RWPE2 (cell line): Measurements from ENCODE around the gene NFKB2.

ENCODE experiments used
- ATAC-seq: fragments of 200-7000 bp; cut with Tn5 transposase; 3 replicates; pipeline ENCODE4 v1.9.1; 2021; ENCODE audit warnings: low read depth
- DNase-seq: peaks from one replicate; pipeline ENCODE4 v3.0.0-alpha.2; 2020; ENCODE audit warnings: low spot score
- H3K27ac ChIP-seq: fragments of 450-650 bp; 2 replicates; pipeline ENCODE4 v1.5.1; 2017; ENCODE audit warnings: mild to moderate bottlenecking; ENCODE audit not compliant: poor library complexity, severe bottlenecking
- H3K27me3 ChIP-seq: fragments of 250-450 bp; sonication (Bioruptor Pico); 2 replicates; pipeline ENCODE4 v1.5.1; 2021; ENCODE audit warnings: mild to moderate bottlenecking, moderate library complexity; ENCODE audit not compliant: insufficient read depth, poor library complexity, severe bottlenecking
- H3K36me3 ChIP-seq: fragments of 250-450 bp; sonication (Bioruptor Pico); 2 replicates; pipeline ENCODE4 v1.5.1; 2020; ENCODE audit warnings: low read depth, mild to moderate bottlenecking, moderate library complexity
- H3K4me1 ChIP-seq: fragments of 250-450 bp; sonication (Bioruptor Pico); 2 replicates; pipeline ENCODE4 v1.5.1; 2021; ENCODE audit warnings: mild to moderate bottlenecking, moderate library complexity; ENCODE audit not compliant: insufficient read depth, poor library complexity, severe bottlenecking
- H3K4me3 ChIP-seq: fragments of 250-450 bp; sonication (Bioruptor Pico); 2 replicates; pipeline ENCODE4 v1.5.1; 2021; ENCODE audit warnings: mild to moderate bottlenecking, moderate library complexity; ENCODE audit not compliant: severe bottlenecking
- H3K9me3 ChIP-seq: fragments of 250-450 bp; sonication (Bioruptor Pico); 2 replicates; pipeline ENCODE4 v1.5.1; 2021; ENCODE audit warnings: mild to moderate bottlenecking, moderate library complexity; ENCODE audit not compliant: severe bottlenecking
- TF ChIP-seq, protein P1 (sequence below): fragments of 450-650 bp; IDR thresholded peaks from one replicate; pipeline ENCODE4 v1.5.1; 2017; ENCODE audit warnings: mild to moderate bottlenecking, moderate library complexity; ENCODE audit not compliant: poor library complexity, severe bottlenecking

The NFKB2 gene

DNA sequence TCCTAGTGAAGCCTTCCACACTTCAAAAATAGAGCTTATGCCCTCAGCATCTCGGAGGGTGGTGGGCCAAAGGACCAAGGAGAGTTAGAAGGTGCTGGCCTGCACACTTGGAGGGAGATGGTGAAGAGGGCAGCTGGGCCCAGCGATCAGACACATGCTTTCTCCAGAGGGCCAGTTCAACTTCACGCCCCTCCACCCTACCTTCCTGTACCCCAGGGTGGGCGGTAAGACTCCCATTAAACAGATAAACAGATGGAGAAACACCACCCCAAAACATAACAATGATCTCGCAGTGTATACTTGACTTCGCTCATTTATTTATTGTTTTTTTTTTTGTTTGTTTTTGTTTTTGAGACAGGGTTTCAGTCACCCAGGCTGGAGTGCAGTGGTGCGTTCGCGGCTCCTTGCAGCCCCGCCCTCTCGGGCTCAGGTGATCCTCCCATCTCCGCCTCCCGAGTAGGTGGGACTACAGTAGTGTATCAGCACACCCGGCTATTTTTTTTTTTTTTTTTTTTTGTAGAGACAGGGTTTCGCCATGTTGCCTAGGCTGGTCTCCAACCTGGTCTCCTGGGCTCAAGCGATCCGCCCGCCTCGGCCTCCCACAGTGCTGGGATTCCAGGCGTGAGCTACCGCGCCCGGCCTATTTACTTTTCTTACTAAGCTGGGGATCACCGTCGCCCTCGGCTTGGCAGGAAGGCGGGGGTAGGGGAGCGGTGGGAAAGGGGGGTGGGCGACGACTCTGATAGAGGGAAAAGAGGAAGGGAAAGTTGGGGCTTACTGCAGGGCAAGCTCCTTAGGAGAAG is 54.0 kb downstream of the NFKB2 start:
- peak; percentile 92 for DNase-seq
- TF ChIP-seq, protein P1, sequence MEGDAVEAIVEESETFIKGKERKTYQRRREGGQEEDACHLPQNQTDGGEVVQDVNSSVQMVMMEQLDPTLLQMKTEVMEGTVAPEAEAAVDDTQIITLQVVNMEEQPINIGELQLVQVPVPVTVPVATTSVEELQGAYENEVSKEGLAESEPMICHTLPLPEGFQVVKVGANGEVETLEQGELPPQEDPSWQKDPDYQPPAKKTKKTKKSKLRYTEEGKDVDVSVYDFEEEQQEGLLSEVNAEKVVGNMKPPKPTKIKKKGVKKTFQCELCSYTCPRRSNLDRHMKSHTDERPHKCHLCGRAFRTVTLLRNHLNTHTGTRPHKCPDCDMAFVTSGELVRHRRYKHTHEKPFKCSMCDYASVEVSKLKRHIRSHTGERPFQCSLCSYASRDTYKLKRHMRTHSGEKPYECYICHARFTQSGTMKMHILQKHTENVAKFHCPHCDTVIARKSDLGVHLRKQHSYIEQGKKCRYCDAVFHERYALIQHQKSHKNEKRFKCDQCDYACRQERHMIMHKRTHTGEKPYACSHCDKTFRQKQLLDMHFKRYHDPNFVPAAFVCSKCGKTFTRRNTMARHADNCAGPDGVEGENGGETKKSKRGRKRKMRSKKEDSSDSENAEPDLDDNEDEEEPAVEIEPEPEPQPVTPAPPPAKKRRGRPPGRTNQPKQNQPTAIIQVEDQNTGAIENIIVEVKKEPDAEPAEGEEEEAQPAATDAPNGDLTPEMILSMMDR, result no peak
- Histone ChIP-seq H3K4me1 (peaks cover 9% of the 10 kb centered on the region), H3K36me3 (peaks cover 13% of the 10 kb centered on the region), H3K27ac (peak overlapping the region; percentile 85), H3K9me3 (no peaks in the 10 kb centered on the region), H3K4me3 (peak overlapping the region; percentile 75), H3K27me3 (no peaks in the 10 kb centered on the region)
- peak; percentile 79 for ATAC-seq

DNA sequence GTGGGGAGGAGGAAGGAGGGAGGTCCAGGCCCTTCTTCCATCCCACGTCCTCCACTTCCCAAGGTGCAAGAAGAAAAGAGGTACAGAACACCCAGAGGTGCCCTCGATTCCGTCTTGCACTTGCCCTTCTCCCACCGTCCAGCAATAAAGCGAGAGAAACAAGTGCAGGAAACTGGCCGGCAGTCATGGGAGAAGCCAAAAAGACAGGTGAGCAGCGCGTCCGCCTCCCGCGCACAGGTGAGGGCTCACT is 54.5 kb downstream of the NFKB2 start:
- Histone ChIP-seq H3K4me3 (peak overlapping the region; percentile 75), H3K4me1 (peaks cover 9% of the 10 kb centered on the region), H3K36me3 (peaks cover 13% of the 10 kb centered on the region), H3K27me3 (no peaks in the 10 kb centered on the region), H3K9me3 (no peaks in the 10 kb centered on the region), H3K27ac (peak overlapping the region; percentile 85)
- DNase-seq, result no peak
- no peak; the same call in 2 of the 3 replicates for ATAC-seq
- TF ChIP-seq, protein P1, result no peak

DNA sequence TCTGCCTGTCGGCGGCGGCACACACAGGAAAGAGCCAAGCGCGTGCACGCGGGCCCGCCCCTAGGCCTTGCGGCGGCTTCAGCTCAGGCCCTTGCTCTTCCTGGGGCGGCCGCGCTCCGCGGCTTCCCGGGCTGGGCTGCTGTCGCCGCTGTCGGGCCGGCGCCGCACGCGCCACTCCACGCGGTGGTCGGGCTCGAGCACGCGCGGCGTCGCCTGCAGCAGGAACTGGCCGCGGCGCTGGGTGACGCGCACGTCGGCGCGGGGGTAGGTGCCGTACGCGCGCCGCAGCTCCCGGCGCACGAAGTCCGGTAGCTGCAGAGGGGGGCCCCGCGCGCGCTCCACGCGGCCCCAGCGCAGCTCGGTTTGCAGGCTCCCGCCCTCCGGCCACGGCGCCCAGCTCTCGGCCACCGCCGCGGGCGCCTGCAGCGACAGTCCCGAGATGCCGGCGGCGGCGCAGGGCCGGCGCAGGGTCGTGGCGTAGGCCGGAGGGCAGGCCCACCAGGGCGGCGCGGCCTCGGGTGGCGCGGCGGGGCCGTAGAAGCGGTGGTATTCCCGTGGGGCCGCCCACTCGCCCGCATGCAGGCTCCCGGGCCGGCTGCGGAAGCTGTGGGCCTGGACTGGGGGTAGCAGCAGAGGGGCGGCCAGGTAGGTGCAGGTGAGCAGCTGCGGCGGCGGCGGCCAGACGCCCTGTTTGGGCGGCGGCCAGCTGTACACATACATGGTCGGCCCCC is 55.0 kb downstream of the NFKB2 start:
- DNase-seq (peak; percentile 85), ATAC-seq (peak; percentile 73)
- TF ChIP-seq, protein P1, result no peak
- Histone ChIP-seq H3K9me3 (no peaks in the 10 kb centered on the region), H3K27ac (peak overlapping the region; percentile 85), H3K27me3 (no peaks in the 10 kb centered on the region), H3K36me3 (peaks cover 18% of the 10 kb centered on the region), H3K4me1 (peaks cover 9% of the 10 kb centered on the region), H3K4me3 (peak overlapping the region; percentile 75)

DNA sequence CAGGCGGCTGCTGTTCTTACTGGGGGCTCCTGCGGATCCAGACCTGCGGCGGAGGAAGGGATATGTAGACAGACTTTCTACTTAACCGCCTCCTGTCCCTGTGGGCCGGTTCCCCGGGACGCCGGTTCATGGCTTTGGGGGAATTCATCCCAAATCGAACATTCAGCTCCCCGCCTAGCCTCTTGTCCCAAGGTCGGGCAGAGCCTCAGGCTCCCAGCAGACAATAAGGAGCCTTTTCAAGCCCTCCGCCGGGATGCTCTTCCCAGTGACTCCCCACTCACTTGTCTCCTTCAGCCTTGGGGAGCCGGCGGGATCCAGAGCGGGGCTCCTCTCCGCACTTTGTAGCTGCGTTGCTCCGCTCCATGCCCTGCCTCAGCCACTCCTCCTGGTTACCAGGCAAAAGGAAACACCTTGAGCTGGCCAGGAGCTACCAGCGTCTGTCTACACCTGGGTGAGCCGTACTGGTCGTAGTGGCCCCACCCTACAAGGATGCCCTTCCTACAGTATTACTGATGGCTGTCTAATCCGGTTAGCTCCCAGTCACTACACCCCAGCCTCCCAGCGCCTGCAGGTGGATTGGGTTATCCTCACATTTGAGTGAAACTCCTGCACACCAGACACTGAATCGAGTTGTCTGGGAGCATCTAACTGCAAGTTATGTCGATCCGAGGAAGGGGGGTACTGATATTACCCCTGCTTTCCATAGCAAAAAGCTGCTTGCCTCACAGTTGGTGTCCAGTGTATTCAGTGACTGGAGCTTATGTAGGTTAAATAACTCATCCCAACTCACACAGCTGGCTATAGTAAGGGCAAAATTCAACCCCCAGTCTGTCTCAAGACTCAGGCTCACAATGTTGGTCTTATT is 55.8 kb downstream of the NFKB2 start, which contains the start of gene C10orf95:
Gene C10orf95, minus strand, starts transcription at position 439 of the 865 bp plus-strand sequence. CDS start 450 bp downstream, outside the sequence.
- peak; percentile 54 for ATAC-seq
- Histone ChIP-seq H3K4me1 (peaks cover 16% of the 10 kb centered on the region), H3K27me3 (no peaks in the 10 kb centered on the region), H3K27ac (peak within 1 kb of the TSS; percentile 85), H3K36me3 (peaks cover 21% of the 10 kb centered on the region), H3K9me3 (no peaks in the 10 kb centered on the region), H3K4me3 (peak within 1 kb of the TSS; percentile 75)
- no peak for DNase-seq
- TF ChIP-seq, protein P1, result no peak
